HG03378 (cell line): ENCODE measurements around the gene CNOT11.
A peak's percentile ranks its signal among the peaks of the same experiment; 100 is the strongest.
"Not testable (repeated sequence)": the region's sequence is repeated elsewhere in the genome, so short reads cannot be mapped to it uniquely, and the experiment has no call there.

ENCODE experiments used
- ATAC-seq: cut with Tn5 transposase; IDR thresholded peaks from one replicate; pipeline ENCODE4 v1.9.1; 2021; ENCODE audit warnings: mild to moderate bottlenecking, moderate library complexity; ENCODE audit not compliant: unreplicated experiment

The CNOT11 gene

GRCh38 chr2:101252408-101253012 lies at the start of gene CNOT11:
Gene CNOT11, plus strand, starts transcription at chr2:101252886. Its CDS starts 79 bp downstream, at chr2:101252965.
- ATAC-seq, result peak; percentile 83

- no peak for ATAC-seq
Measured at GRCh38 chr2:101204400-101205115, 48.1 kb upstream of the CNOT11 start.

GRCh38 chr2:101205521-101206479 lies 46.9 kb upstream of the CNOT11 start:
- ATAC-seq, result peak; percentile 53

GRCh38 chr2:101208830-101209229 lies 43.9 kb upstream of the CNOT11 start:
- ATAC-seq, result no peak

GRCh38 chr2:101219246-101219645 lies 33.4 kb upstream of the CNOT11 start:
- ATAC-seq, result no peak

- not testable (repeated sequence) for ATAC-seq
Measured at GRCh38 chr2:101220091-101220490, 32.6 kb upstream of the CNOT11 start.

- peak; percentile 99 for ATAC-seq
Measured at GRCh38 chr2:101223814-101224231, 28.9 kb upstream of the CNOT11 start.

- ATAC-seq, result no peak
Measured at GRCh38 chr2:101230541-101231001, 22.1 kb upstream of the CNOT11 start.

GRCh38 chr2:101231240-101231639 lies 21.4 kb upstream of the CNOT11 start:
- ATAC-seq, result no peak

- no peak for ATAC-seq
Measured at GRCh38 chr2:101231937-101232730, 20.6 kb upstream of the CNOT11 start.

GRCh38 chr2:101232770-101233169 lies 19.9 kb upstream of the CNOT11 start:
- ATAC-seq, result no peak

- no peak for ATAC-seq
Measured at GRCh38 chr2:101234169-101234938, 18.3 kb upstream of the CNOT11 start.

GRCh38 chr2:101235956-101236355 lies 16.7 kb upstream of the CNOT11 start:
- ATAC-seq, result not testable (repeated sequence)

GRCh38 chr2:101237944-101238343 lies 14.7 kb upstream of the CNOT11 start:
- ATAC-seq, result not testable (repeated sequence)

GRCh38 chr2:101238930-101239759 lies 13.5 kb upstream of the CNOT11 start:
- ATAC-seq, result no peak

- not testable (repeated sequence) for ATAC-seq
Measured at GRCh38 chr2:101239760-101240118, 12.9 kb upstream of the CNOT11 start.

- not testable (repeated sequence) for ATAC-seq
Measured at GRCh38 chr2:101240694-101241093, 12.0 kb upstream of the CNOT11 start.

- no peak for ATAC-seq
Measured at GRCh38 chr2:101241158-101241557, 11.5 kb upstream of the CNOT11 start.

- ATAC-seq, result not testable (repeated sequence)
Measured at GRCh38 chr2:101244373-101244772, 8.3 kb upstream of the CNOT11 start.
